ENCODE measurements around the gene IGLL5.

Gene IGLL5

DNA sequence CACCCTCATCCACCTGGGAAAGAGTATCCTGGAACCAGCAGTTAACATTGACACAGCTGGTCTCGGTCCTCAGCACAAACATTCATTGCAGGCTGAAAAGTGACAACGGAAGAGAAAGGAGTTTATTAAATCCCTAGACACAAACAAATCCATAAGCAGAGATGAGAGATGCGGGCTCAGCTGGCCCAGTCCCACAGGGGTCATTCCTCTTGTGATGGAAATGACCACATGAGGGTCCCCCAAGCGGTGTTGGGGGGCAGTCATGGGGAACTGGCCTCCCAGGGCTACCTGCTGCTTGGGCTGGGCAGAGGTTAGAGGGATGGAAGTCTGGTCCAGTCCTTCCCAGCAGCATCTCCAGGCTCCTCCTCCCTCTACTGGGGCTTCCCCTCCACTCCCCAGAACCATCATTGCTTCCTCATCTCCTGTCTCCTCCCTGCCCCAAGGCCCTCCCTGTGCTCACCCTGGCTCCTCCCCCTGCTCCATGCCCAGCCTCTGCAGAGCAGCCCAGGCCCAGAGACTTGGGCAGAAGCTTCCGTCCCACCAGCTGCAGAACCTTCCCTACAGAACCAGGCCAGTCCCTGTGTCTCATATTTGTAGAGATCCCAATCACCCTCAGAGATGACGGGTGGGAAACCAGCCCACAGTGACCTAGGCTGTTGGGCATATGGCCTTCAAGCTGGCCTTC is 5.4 kb upstream of the IGLL5 start:
- Histone ChIP-seq H3K9me2 (replicated peaks; ENCODE audit: control insufficient read depth, low read length) (no peaks in the 10 kb centered on the region), H3K27ac (ENCODE audit: low read depth, low read length) (no peak overlapping the region), H3K36me3 (ENCODE audit: control insufficient read depth, low read length) (no peaks in the 10 kb centered on the region), H3K79me2 (ENCODE audit: control insufficient read depth, low read length) (no peaks in the 10 kb centered on the region), H3K27me3 (ENCODE audit: control insufficient read depth, low read length) (no peaks in the 10 kb centered on the region), H3K4me1 (ENCODE audit: control insufficient read depth, low read length) (no peaks in the 10 kb centered on the region), H3K4me2 (ENCODE audit: low read length) (no peak overlapping the region), H3K9me3 (ENCODE audit: control insufficient read depth, insufficient read depth, low read length) (no peaks in the 10 kb centered on the region), H3F3A (ENCODE audit: control insufficient read depth, insufficient read depth) (no peaks in the 10 kb centered on the region), H3K4me3 (ENCODE audit: low read length) (no peak overlapping the region), H4K20me1 (ENCODE audit: control insufficient read depth, insufficient read depth, low read depth, low read length) (no peaks in the 10 kb centered on the region)
- no peak for TF ChIP-seq EZH2phosphoT487 (IDR thresholded peaks at IDR 0.05; ENCODE audit: borderline replicate concordance, low read length)

DNA sequence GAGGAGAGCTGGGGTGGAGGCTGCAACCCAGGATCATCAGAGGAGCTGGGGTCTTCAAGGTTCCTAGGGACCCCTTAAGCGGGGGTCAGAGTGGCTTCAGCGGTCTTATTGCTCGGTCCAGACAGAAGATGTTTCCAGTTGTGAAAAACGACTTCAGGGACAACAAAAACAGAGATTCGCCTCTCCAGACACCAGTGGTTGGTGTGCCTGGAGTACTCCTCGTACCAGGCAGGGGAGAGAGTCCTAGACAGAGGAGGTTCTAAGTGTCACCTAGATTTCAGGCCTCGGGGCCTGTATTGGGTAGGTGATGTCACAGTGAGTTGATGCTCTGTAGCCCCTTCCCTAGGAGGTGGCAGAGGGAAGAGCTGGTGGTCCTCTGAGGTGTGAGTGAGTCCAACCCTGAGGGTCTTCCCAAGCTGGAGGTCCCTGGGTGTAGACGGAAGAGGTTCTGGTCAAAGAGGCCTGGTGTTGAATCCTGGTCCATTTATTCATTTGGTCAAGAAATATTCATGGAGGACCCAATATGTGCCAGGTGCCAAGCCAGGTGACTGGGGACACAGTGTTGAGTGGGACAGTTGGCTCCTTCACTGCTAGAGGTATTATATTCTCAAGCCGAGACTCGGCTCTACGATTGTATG is 4.4 kb upstream of the IGLL5 start:
- no peaks in the 10 kb centered on the region for H3F3A ChIP-seq (ENCODE audit: control insufficient read depth, insufficient read depth)
- no peaks in the 10 kb centered on the region for H3K27me3 ChIP-seq (ENCODE audit: control insufficient read depth, low read length)
- H3K9me3 ChIP-seq (ENCODE audit: control insufficient read depth, insufficient read depth, low read length), result no peaks in the 10 kb centered on the region
- H4K20me1 ChIP-seq (ENCODE audit: control insufficient read depth, insufficient read depth, low read depth, low read length), result no peaks in the 10 kb centered on the region
- H3K36me3 ChIP-seq (ENCODE audit: control insufficient read depth, low read length), result no peaks in the 10 kb centered on the region
- TF ChIP-seq, protein P1, sequence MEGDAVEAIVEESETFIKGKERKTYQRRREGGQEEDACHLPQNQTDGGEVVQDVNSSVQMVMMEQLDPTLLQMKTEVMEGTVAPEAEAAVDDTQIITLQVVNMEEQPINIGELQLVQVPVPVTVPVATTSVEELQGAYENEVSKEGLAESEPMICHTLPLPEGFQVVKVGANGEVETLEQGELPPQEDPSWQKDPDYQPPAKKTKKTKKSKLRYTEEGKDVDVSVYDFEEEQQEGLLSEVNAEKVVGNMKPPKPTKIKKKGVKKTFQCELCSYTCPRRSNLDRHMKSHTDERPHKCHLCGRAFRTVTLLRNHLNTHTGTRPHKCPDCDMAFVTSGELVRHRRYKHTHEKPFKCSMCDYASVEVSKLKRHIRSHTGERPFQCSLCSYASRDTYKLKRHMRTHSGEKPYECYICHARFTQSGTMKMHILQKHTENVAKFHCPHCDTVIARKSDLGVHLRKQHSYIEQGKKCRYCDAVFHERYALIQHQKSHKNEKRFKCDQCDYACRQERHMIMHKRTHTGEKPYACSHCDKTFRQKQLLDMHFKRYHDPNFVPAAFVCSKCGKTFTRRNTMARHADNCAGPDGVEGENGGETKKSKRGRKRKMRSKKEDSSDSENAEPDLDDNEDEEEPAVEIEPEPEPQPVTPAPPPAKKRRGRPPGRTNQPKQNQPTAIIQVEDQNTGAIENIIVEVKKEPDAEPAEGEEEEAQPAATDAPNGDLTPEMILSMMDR (IDR thresholded peaks at IDR 0.05; ENCODE audit: low read depth, low read length, poor library complexity, severe bottlenecking), result no peak
- no peak for TF ChIP-seq EZH2phosphoT487 (IDR thresholded peaks at IDR 0.05; ENCODE audit: borderline replicate concordance, low read length)
- no peak overlapping the region for H3K4me3 ChIP-seq (ENCODE audit: low read length)
- no peaks in the 10 kb centered on the region for H3K9me2 ChIP-seq (replicated peaks; ENCODE audit: control insufficient read depth, low read length)
- no peaks in the 10 kb centered on the region for H3K4me1 ChIP-seq (ENCODE audit: control insufficient read depth, low read length)
- H3K79me2 ChIP-seq (ENCODE audit: control insufficient read depth, low read length), result no peaks in the 10 kb centered on the region
- no peak overlapping the region for H3K27ac ChIP-seq (ENCODE audit: low read depth, low read length)
- H3K4me2 ChIP-seq (ENCODE audit: low read length), result no peak overlapping the region

GRCh38 chr22:22884010-22884887 is 3.4 kb upstream of the IGLL5 start:
- no peaks in the 10 kb centered on the region for H3F3A ChIP-seq (ENCODE audit: control insufficient read depth, insufficient read depth)
- H3K36me3 ChIP-seq (ENCODE audit: control insufficient read depth, low read length), result no peaks in the 10 kb centered on the region
- H3K79me2 ChIP-seq (ENCODE audit: control insufficient read depth, low read length), result no peaks in the 10 kb centered on the region
- H3K4me1 ChIP-seq (ENCODE audit: control insufficient read depth, low read length), result no peaks in the 10 kb centered on the region
- no peaks in the 10 kb centered on the region for H3K9me2 ChIP-seq (replicated peaks; ENCODE audit: control insufficient read depth, low read length)
- no peak overlapping the region for H3K27ac ChIP-seq (ENCODE audit: low read depth, low read length)
- H3K4me2 ChIP-seq (ENCODE audit: low read length), result no peak overlapping the region
- no peaks in the 10 kb centered on the region for H3K27me3 ChIP-seq (ENCODE audit: control insufficient read depth, low read length)
- TF ChIP-seq, protein P1 (IDR thresholded peaks at IDR 0.05; ENCODE audit: low read depth, low read length, poor library complexity, severe bottlenecking), result no peak
- no peak for TF ChIP-seq EZH2phosphoT487 (IDR thresholded peaks at IDR 0.05; ENCODE audit: borderline replicate concordance, low read length)
- H3K9me3 ChIP-seq (ENCODE audit: control insufficient read depth, insufficient read depth, low read length), result no peaks in the 10 kb centered on the region
- H4K20me1 ChIP-seq (ENCODE audit: control insufficient read depth, insufficient read depth, low read depth, low read length), result no peaks in the 10 kb centered on the region
- H3K4me3 ChIP-seq (ENCODE audit: low read length), result no peak overlapping the region

Data from DOHH2 (cell line).